Measurements from ENCODE around the gene OR5F1.

DNA sequence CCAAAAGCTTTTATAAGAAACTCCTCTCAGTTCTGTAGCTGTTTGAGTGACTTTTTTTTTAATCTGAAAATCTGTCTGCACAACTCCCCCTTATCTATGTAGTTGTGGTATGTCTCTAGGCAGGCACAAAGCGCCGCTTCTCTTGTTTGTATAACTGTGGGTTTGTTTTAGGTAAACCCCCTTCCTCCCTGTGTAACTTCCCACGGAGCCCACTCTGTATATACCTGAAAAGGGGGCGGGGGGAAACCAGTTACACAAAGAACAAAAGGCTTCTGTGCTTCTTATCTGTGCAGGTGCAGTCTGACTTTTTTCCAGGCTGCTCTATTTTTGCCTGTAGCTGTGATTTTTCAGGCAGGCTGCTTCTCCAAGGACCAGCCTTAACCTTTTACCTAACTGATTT is 37.9 kb downstream of the OR5F1 start:
- TF ChIP-seq, protein P1, sequence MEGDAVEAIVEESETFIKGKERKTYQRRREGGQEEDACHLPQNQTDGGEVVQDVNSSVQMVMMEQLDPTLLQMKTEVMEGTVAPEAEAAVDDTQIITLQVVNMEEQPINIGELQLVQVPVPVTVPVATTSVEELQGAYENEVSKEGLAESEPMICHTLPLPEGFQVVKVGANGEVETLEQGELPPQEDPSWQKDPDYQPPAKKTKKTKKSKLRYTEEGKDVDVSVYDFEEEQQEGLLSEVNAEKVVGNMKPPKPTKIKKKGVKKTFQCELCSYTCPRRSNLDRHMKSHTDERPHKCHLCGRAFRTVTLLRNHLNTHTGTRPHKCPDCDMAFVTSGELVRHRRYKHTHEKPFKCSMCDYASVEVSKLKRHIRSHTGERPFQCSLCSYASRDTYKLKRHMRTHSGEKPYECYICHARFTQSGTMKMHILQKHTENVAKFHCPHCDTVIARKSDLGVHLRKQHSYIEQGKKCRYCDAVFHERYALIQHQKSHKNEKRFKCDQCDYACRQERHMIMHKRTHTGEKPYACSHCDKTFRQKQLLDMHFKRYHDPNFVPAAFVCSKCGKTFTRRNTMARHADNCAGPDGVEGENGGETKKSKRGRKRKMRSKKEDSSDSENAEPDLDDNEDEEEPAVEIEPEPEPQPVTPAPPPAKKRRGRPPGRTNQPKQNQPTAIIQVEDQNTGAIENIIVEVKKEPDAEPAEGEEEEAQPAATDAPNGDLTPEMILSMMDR (IDR thresholded peaks at IDR 0.05; ENCODE audit: low read length): no peak
- TF ChIP-seq EZH2 (IDR thresholded peaks at IDR 0.05; ENCODE audit: borderline replicate concordance, low read length): no peak
